GM21529 (cell line): ENCODE results near the gene KIAA1217.

Source experiments
- ATAC-seq: cut with Tn5 transposase; IDR thresholded peaks from one replicate; pipeline ENCODE4 v1.9.1; 2021; ENCODE audit not compliant: unreplicated experiment

Gene KIAA1217

DNA sequence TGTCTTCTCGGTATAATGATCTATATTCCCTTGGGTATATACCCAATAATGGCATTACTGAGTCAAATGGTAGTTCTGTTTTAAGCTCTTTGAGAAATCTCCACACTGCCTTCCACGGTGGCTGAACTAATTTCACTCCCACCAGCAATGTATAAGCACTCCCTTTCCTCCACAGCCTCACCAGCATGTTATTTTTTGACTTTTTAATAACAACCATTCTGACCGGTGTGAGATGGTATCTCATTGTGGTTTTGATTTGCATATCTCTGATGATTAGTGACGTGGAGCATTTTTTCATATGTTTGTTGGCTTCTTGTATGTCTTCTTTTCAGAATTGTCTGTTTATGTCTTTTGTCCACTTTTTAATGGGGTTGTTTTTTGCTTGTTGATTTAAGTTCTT is 33.6 kb downstream of the KIAA1217 start:
- no peak for ATAC-seq

DNA sequence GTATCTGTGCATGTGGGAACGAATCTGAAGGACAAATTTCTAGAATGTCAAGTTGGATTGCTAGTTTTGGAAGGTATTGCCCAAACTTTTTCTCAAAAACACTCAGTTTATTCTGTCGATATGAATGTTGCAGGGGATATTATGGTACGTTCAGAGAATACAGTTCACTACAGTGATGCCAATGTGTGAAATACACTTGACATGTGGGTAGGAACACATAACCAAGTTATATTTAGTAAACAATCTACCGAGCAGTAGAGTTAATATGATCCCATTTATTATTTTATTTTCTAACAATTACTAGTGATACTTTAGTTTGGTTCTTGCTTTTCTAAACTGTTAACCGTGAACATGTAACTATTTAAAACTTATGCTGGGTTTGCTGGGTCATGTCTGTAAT is 37.4 kb downstream of the KIAA1217 start:
- ATAC-seq, result no peak

DNA sequence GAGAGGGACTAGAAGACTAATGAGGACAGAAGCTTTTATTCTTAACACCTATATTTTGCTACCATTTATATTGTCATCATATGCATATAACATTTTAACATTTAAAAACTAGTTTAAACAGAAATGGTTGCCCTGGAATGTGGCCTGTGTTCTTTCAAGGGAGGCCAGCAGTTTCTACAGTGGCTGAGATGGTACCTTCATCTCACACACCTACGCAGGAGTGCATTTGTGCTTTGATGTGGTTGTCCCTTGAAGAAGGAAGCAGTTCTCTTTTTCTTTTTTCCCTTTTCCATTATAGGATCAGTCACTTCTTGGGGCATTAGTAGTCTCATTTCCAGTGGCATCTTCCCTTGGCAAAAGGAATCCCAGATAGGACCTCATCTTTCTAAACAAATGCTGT is 38.9 kb downstream of the KIAA1217 start:
- no peak for ATAC-seq

DNA sequence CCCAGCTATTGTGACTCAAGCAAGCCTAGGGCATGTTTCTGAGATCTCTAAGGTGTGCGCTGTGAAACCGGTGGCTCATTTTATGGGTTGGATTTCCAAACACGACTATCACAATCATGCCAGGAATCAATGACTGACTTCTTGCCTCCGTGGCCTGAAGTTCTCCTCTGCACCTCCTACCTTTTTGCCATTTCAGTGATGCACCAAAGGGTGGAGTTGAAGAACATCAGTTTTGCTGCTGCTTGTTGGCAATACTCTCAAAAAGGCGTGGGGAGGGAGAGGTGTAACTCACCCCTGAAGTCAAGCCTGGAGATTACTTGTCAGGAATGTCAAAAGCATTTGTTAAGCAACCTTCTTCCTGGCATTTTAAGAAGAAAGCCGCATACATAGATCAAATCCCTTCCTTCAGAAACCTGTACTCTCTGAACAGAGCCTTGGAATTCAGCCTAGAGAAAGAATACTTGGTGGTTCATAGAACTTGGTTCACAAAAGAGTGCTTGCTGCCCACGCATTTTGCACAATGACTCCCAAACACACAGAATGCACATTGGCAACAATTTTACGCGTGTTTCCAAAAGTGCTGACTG is 41.0 kb downstream of the KIAA1217 start:
- ATAC-seq, result no peak

DNA sequence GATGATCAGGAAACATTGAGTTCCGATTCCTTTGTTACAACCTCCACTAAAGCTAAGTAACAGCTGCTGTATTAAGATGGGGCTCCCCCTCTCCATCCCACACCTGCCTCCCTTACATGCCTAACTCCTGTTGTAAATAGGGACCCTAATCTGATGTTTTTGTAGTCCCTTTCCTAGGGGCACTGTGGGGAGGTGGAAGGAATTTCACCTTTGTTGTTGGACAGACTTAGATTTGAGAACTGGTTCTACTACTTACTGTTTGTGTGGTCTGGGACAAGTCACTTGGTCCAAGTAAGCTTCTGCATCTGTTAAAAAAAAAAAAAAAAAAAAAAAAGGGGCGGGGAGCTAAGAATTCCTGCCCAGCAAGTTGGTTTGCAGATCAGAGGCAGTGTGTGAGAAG is 42.6 kb downstream of the KIAA1217 start:
- ATAC-seq, result no peak

DNA sequence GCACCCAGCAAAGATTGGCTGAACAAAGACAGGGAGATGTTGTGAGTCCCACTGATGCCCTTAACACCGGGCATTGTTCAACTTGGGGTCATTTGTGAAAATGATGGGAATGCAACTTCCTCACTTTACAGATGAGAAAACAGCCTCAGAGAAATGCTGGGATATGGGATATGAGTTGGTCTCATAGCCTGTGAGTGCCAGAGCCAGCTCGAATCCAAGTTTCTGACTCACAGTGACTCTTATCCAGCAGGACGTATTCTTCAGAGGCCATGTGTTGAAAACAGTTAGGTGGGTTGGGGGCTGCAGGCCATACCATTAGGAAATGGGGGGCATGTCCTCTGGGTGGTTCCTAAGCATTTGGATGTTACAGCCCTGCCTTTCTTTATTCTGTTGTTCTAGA is 45.2 kb downstream of the KIAA1217 start:
- ATAC-seq, result no peak

DNA sequence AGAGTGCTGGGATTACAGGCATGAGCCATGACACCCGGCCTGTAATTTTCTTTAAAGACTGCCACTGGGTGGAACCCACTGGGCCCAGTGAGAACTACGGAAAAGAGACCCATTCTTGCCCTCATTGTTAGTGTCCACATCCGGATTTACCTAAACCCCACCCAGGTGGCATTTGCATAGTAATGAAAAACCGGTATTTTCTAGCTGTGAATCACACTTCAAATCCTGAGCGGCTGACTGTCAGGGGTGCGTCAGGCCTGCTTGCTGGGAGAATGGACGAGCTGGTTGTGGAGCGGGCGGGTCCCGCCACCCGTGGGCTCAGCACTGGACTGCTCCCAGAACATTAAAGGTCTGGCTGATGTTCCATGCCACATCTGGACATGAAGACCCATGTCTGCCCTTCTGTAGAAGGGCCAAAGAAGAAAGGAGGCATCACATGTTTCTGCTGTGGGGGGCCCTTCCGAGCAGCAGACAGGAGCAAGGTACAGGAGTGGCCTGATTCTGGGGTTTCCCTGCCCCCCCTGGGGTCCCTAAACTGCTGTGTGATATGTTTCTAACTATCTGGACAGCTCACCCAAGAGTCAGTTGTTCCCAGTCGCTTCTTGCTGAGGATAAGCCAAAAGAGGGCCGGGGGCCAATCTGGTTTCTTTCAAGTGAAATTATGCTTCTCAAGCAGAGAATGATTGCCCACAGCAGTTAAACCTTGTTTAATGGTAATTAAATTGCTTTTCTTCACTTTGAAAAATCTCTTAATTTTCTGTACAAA is 46.4 kb downstream of the KIAA1217 start:
- no peak for ATAC-seq

DNA sequence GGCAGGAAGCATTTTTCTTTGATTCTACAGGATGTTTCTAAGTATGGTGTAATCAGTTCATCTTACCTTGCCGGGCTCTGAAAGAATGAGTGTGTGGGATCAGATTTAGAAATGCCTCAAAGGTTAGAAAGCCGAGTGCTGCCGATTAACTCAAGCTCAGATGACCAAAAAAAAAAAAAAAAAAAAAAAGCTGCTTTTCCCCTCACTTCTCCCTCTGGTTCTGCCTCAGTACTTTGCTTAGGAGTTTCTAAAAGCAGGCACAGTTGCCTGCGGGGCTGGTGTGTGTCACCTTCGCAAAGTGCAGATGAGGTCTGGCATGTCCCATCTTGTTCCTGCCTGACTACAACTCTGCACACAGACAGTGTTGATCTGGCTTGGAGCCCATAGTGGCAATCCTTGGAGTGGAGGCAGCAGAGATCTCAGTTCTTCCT is 47.0 kb downstream of the KIAA1217 start:
- ATAC-seq, result no peak

DNA sequence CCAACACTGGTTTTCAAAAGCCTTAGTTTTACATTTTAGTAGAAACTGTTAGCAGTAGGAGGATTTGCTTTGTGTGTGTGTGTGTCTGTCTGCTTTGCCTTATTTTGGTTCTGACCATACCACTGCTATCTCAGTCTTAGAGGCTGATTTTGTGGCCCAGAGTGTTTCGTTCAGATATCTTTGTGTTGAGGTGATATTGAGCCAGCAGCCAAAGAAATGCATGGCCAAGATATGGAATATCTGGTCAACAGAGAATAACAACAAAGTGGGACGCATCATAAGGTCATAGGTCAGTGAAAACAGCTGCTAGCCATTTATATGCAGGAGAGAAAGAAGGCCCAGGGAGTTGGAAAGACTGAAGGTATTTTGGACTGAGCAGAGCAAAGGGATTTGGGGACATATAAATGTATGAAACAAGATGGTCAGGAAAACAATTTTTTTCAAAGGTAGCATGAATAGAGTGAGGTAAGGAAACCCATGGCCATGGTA is 47.7 kb downstream of the KIAA1217 start:
- ATAC-seq, result no peak

DNA sequence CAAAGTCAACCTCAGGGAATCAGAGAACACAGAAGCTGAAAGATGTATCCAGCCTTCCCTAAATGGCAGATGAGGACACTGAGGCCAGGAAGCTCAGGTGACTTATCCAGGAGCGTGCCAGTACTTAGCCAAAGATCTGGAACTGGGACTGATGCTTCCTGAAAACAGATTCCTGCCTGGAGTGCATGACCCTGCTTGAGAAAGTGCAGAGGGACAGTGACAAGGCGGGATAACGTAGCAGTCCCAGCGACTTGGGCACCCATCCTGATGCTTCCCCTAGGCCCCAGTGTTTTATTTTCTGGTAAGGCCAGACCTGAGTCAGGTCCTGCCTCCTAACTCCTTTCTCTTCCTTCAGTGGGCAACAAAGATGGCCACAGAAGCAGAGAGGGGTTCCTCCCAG is 48.6 kb downstream of the KIAA1217 start:
- ATAC-seq, result no peak

DNA sequence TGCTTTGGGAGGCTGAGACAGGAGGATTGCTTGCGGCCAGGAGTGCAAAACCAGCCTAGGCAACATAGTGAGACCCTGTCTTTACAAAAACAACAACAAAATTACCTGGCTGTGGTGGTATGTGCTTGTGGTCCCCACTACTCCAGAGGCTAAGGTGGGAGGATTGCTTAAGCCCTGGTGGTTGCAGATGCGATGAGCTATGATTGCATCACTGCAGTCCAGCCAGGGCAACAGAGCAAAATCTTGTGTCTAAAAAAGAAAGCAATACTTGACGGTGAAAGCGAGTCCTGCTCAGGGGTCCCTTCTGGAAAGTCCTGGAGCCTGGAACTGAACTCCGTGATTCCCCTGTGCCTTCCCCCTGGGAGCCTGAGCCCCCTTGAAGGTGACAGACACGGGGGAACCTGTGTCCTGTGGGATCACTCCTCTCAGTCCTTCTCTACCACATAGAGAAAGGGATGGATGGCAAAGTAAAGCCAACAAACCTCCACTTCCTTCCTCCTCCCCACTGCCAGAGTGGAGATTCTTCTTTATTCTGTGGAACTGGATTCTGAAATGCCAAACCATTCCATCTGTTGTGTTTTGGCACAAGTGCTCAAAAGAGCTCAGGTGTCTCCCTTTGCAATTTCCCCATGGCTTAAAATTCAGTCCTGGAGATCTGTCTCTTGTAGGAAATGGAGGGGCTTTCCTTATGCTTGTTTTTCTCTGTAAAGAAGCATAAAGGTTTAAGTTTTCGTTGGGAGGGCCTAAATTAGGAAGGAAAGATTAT is 50.6 kb downstream of the KIAA1217 start:
- ATAC-seq, result no peak

DNA sequence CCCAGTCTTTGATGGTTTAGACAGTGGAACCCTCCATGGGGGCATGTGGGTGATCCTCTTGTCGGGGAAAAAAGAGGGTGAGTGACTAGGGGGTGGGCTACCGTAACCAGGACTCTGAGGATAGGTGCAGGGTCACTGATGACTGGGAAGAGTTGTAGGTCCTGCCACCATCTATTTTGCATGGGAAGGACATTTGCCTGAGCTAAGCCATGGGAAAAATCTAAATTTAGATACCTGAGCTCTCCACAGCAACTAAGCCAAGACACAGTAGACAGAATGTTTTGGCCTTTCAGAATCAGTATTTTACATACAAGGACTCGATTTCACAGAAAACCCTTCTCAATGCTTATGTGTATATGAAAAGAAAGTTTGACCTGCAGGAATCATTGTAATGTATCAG is 52.7 kb downstream of the KIAA1217 start:
- no peak for ATAC-seq

DNA sequence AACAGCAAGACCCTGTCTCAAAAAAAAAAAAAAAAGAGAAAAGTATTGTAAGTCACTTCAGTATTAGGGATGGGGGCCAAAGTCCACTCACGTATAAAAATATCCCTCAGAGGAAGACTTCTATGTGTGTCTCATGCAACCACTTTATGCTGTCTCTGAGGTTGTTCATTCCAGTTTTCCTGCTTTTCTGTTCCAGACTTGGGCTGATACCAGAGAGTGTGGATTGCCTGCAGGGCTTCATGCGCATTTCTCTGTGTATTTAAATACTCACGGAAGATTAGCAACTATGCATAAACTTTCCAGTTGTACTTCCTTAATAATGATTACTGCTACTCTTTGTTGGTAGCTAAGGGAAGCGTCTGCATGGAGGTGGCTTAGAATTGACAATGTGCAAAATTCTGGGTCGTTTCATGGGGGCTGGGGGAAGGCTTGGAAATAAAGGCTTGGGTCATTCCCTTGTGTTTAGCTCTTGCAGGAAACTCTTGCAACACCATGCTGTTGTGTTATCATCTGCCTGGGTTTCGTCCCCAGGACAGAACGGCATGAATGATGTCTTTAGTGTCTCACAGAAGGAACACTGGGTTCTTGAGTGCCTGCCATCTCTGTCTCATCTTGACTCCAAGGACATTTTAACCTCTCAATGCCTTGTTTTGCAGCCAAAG is 54.1 kb downstream of the KIAA1217 start:
- no peak for ATAC-seq

DNA sequence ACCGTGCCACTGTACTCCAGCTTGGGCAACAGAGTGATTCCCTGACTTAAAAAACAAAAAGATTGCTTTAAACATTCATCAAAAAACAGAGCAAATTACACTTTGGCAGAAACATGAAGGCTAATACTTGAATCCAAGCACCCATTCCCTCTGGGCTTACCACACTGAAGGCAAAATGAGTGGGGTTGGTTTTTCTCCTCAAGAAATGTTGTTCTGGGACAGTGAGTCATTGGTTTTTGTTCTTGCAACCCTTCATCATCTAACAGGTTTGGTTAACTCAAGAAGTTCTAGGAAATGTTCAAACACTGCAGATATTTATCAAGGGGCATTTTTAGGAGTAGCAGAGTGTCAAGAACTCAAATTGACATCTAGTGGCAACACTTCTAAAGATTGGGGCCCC is 60.5 kb downstream of the KIAA1217 start:
- ATAC-seq, result no peak

DNA sequence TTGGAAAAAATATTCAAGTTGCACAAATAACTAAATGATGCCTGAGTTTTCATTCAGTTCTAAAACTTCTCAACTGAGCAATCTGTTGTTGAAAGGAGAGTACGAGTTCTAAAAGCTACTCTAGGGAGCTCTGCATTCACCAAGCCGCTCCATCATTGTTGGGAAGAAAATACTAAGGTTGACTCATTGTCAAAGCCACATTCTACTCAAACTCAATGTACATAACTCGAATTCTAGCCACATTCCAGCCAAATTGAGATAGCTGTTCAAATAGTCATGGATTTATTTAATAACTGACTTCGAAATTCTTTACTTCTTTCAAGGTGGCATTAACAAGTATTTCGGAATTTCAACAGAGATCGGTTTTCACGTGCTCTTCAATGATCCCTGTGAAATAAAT is 63.4 kb downstream of the KIAA1217 start:
- no peak for ATAC-seq

DNA sequence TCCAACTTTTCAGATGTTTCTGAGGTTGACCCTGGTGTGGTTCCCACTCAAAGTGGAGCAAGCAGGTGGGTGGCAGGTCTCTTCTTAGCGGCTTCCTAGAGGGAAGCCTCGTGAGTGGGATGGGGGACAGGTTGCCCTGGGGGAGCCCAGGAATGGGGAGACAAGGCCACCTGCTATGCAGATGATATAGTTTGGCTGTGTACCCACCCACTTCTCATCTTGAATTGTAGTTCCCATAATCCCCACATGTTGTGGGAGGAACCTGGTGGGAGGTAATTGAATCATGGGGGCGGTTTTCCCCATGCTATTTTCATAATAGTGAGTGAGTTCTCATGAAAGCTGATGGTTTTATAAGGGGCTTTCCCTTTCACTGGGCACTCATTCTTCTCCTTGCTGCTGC is 68.3 kb downstream of the KIAA1217 start:
- ATAC-seq, result no peak

DNA sequence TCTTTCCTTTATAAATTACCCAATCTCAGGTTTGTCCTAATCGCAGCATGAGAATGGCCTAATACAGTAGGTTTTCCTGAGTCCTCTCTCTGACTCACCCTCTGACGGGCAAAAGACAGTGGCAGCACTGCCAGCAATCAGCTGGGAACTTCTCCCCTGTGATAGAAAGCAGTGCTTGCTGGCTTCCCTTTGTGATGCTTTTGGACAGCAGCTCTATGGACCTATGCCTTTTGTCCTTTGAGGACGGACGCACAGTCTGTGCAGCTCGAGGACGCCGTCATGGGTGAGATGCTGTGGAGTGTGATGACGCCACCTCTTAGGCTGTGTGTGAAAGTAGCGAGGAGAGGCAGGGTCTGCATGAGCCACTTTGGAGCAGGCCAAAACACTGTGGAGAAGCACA is 68.8 kb downstream of the KIAA1217 start:
- ATAC-seq, result no peak

DNA sequence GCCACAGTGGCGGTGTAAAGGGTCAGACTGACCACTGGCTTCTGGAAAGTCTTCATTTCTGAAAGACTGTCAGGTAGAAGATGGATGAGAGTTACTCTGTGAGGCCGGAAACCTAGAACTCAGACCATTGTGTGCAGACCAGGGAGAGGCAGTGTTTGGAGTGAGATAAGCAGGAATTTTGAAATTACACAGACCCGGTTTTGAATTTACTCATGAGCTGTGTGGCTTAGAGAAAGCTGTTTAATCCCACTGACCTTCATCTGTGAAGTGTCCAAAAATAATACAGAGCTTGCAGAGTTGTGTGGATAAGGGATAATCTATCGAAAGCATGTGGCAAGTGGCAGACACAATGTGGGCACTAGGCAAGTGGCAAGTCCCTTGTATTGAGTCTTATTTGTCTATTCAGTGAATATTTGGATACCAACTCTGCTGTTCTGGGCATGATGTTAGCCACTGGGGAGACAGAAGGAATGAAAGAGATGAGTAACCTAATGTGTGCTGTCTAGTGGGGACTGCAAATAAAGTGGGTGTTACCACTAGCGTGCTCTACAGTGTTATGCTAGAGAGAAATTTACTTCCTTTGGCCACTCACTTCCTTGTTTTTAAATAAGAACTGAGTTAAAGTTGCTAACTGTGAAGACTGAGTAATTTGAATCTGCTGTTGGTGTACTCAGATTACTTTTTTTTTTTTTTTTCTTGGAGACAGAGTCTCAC is 69.4 kb downstream of the KIAA1217 start:
- ATAC-seq, result no peak

DNA sequence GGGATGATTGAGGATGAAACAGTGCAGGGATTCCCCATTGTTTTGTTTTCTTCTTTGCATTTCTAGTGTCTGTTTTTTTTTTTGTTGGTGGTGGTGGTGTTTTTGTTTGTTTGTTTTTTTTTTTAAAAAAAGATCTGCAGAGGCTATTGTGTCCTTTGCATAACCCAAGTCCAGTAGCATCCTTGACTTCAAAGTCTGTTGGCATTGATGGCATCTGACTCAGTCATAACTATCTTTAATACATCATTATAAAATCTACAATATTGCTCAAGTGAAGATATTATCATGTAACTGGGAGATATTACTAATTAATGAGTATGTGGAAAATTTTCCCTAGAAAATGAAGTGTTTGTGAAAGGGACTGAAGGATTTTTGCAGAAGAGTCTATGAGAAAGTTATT is 70.2 kb downstream of the KIAA1217 start:
- no peak for ATAC-seq

DNA sequence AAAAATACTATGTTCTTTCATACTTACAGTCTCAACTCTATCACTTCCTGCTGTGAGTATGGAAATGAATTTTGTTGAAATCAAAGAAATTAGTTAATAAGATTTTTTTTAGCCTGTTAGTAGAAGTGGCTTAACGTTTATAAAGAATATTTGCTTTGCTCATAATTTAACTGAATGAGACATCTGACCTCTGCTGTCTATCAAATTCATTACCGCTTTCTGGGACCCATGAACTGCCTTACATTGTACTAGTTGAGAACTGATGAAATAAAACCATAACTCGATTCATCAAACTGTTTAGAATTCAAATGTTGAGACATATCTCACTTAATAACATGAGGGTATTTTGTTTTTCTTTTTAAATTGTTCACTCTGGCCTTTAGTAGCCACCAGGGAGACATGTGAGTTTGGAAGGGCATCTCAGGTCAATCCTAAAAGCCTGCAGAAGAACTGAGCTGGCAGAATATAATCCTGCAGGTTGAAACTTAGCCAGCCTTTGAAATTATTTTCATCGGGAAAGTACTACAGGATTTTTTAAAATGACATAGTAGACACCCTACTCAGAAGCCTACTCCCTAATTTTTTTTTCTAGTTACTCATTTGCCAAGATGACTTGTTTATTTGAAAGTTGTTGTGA is 78.7 kb downstream of the KIAA1217 start:
- no peak for ATAC-seq
